ENCODE measurements around the gene PARP2. TPM values are rescaled to one million over a fixed set of nuclear protein-coding genes. Genes with fewer than 3 reads are reported as not detected.

Gene PARP2
- total RNA-seq, 1 donor from 2014 or later, result 17.1 TPM

DNA sequence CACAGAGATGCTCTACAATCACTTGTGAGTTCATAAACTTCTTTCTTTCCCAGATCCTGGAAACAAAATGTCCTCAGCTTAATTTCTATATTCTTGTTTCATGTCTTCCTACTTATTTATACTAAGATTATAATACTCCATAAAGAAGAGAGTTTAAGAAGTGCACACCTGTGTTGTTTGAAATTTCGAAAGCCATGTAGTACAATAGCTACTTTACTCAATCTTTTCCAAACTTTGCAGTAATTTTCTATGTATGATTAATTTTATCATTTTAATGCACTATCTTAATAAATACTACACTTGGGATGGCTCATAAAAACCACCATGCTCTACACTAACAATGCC is 37.4 kb upstream of the PARP2 start:
- Histone ChIP-seq H3K4me1 (peaks cover 14% of the 10 kb centered on the region), H3K27ac (no peak overlapping the region), H3K27me3 (ENCODE audit: low read depth) (no peaks in the 10 kb centered on the region), H3K4me3 (peak overlapping the region; percentile 73), H3K9me3 (no peaks in the 10 kb centered on the region), H3K36me3 (peaks cover 10% of the 10 kb centered on the region)
- intact Hi-C loops (cut with DNase I), result no loop called here
- ATAC-seq (no peak), DNase-seq (no peak)
- TF ChIP-seq, protein P1, sequence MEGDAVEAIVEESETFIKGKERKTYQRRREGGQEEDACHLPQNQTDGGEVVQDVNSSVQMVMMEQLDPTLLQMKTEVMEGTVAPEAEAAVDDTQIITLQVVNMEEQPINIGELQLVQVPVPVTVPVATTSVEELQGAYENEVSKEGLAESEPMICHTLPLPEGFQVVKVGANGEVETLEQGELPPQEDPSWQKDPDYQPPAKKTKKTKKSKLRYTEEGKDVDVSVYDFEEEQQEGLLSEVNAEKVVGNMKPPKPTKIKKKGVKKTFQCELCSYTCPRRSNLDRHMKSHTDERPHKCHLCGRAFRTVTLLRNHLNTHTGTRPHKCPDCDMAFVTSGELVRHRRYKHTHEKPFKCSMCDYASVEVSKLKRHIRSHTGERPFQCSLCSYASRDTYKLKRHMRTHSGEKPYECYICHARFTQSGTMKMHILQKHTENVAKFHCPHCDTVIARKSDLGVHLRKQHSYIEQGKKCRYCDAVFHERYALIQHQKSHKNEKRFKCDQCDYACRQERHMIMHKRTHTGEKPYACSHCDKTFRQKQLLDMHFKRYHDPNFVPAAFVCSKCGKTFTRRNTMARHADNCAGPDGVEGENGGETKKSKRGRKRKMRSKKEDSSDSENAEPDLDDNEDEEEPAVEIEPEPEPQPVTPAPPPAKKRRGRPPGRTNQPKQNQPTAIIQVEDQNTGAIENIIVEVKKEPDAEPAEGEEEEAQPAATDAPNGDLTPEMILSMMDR (IDR thresholded peaks at IDR 0.05), result no peak

GRCh38 chr14:20314026-20314425 is 29.4 kb upstream of the PARP2 start:
- Histone ChIP-seq H3K27ac (no peak overlapping the region), H3K9me3 (no peaks in the 10 kb centered on the region), H3K4me1 (no peaks in the 10 kb centered on the region), H3K4me3 (no peak overlapping the region), H3K36me3 (peaks cover 77% of the 10 kb centered on the region), H3K27me3 (ENCODE audit: low read depth) (no peaks in the 10 kb centered on the region)
- ATAC-seq (no peak), DNase-seq (no peak)
- intact Hi-C loops (cut with DNase I), result no loop called here
- TF ChIP-seq, protein P1 (IDR thresholded peaks at IDR 0.05), result no peak

DNA sequence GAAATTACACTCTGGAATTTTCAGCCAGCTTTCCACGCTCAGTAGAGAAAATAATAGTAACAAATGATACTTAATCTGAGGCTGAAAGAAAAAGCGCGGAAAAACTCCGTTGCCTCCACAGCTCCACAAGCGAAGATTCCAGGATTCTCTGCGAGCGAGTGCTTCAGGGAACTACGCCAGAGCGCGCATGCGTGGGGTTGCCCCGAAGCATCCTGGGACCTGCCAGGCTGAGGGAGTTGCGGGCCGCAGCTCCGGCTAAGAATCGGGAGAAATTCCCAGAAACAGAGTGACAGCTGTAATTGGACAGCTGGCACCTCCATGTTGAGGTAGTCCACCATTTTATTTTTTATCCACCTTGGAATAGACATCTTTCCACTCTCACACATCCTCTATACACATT is 25.7 kb upstream of the PARP2 start:
- Histone ChIP-seq H3K27ac (no peak overlapping the region), H3K4me3 (no peak overlapping the region), H3K27me3 (ENCODE audit: low read depth) (no peaks in the 10 kb centered on the region), H3K36me3 (peaks cover 97% of the 10 kb centered on the region), H3K4me1 (no peaks in the 10 kb centered on the region), H3K9me3 (no peaks in the 10 kb centered on the region)
- TF ChIP-seq, protein P1 (IDR thresholded peaks at IDR 0.05), result no peak
- intact Hi-C loops (cut with DNase I), result no loop called here
- ATAC-seq, result no peak
- DNase-seq, result no peak

DNA sequence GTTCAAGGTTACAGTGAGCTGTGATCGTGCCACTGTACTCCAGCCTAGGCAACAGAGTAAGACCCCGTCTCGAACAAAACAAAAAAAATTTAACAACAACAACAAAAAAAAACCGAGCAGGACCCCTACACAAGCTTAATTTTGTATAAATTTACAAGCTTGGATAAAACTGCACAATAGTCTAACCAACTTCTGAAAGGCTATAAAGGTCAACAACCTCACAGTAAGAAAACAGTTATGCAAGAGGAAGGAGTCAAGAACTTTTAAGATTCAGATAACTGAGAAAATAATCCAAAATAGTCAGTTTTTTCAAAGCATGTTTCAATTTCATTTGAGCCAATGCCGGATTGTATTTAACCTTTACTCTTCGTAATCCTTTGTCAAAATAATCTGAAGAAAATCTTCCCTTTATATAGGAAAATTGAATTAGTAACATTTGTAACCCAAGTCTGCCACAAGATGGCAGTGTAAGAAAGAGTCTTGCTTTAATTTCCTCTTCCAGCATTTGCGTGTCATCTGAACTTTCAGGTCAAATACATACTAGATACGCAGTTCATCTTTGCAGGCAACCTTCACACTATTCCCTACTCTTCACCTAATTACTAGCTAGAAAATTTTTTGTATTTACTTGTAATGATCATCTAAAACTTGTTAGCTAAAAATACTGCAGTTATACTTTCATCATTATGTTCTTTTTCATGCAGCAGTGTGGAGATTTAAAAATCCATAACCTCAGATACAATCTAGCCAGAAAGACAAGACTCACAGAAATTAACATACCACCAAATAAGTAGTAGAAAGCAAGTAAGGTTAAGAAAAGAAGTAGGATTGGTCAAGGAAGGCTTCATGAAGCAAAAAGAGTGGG is 16.2 kb upstream of the PARP2 start:
- H3K4me3 ChIP-seq, result no peak overlapping the region
- ATAC-seq (peak; percentile 67 to 72), DNase-seq (no peak)
- no peak overlapping the region for H3K27ac ChIP-seq
- H3K9me3 ChIP-seq, result no peaks in the 10 kb centered on the region
- TF ChIP-seq, protein P1 (IDR thresholded peaks at IDR 0.05), result peak; percentile 73
- no peaks in the 10 kb centered on the region for H3K27me3 ChIP-seq (ENCODE audit: low read depth)
- intact Hi-C loops (cut with DNase I), result loop anchor here (10.0 kb wide), 1 partner anchor 288 kb away; no protein-coding TSS in a partner anchor
- H3K36me3 ChIP-seq, result peaks cover 45% of the 10 kb centered on the region
- peaks cover 17% of the 10 kb centered on the region for H3K4me1 ChIP-seq

GRCh38 chr14:20328705-20329104 is 14.7 kb upstream of the PARP2 start:
- Histone ChIP-seq H3K4me3 (no peak overlapping the region), H3K27me3 (ENCODE audit: low read depth) (no peaks in the 10 kb centered on the region), H3K36me3 (peaks cover 30% of the 10 kb centered on the region), H3K27ac (no peak overlapping the region), H3K9me3 (no peaks in the 10 kb centered on the region), H3K4me1 (peaks cover 24% of the 10 kb centered on the region)
- intact Hi-C loops (cut with DNase I), result loop anchor here (10.0 kb wide), 1 partner anchor 286 kb away; no protein-coding TSS in a partner anchor
- TF ChIP-seq, protein P1 (IDR thresholded peaks at IDR 0.05), result no peak
- ATAC-seq (no peak), DNase-seq (no peak)

All from lower lobe of right lung (tissue), 2 donors.